Spinal cord (tissue), 10 donors: ENCODE data around the gene TNIK. TPM values are rescaled to one million over a fixed set of nuclear protein-coding genes. Genes with fewer than 3 reads are reported as not detected.
A peak's percentile ranks its signal among the peaks of the same experiment; 100 is the strongest.

Experiments used
- DNase-seq, 6 donors: peaks; one replicate each; pipeline versions ENCODE4 v3.0.0 to v3.0.0-alpha.2; 2013 to 2015; ENCODE audit warnings: low spot score in 6 of 6, low read depth in 4 of 6
- H3K27ac ChIP-seq: one replicate; pipeline ENCODE4 v1.5.1; 2013; ENCODE audit warnings: low read depth, low read length, control low read depth
- H3K27me3 ChIP-seq: one replicate; pipeline ENCODE4 v1.6.1; 2013; ENCODE audit warnings: low read length; ENCODE audit not compliant: control insufficient read depth, insufficient read depth
- H3K36me3 ChIP-seq: one replicate; pipeline ENCODE4 v1.6.1; 2013; ENCODE audit warnings: low read length; ENCODE audit not compliant: control insufficient read depth, insufficient read depth
- H3K4me1 ChIP-seq: one replicate; pipeline ENCODE4 v1.6.1; 2013; ENCODE audit warnings: low read length; ENCODE audit not compliant: control insufficient read depth, insufficient read depth
- H3K4me3 ChIP-seq: one replicate; pipeline ENCODE4 v1.5.1; 2013; ENCODE audit warnings: low read depth, low read length, control low read depth
- H3K9me3 ChIP-seq: one replicate; pipeline ENCODE4 v1.6.1; 2013; ENCODE audit warnings: low read length; ENCODE audit not compliant: control insufficient read depth, insufficient read depth
- WGBS: methylation state at CpG from one replicate; pipeline ENCODE4 v1.1.5; 2013; ENCODE audit warnings: missing lambda C conversion rate; ENCODE audit not compliant: insufficient coverage; 5-methylcytosine and 5-hydroxymethylcytosine counted together
- polyA plus RNA-seq, 2 donors: library from polyadenylated mRNA; unstranded; fragments of 120-200 nt; gene quantifications; one replicate each; pipeline ENCODE4 v1.2.1, GENCODE V29; 2013; ENCODE audit not compliant: insufficient read length in 2 of 2
- total RNA-seq, 2 donors: library from RNA; depleted of rRNA in 1 of 2; stranded (reverse); fragments of 120-200 nt in 1 of 2; fragments of >200 nt in 1 of 2; gene quantifications; one replicate each; pipeline versions ENCODE4 v1.2.3 to v1.2.4, GENCODE V29; 2013 to 2014
- donor health status: healthy.

TNIK gene
- total and polyA plus RNA-seq, 4 donors = 38.3 to 105 (median 88.5) TPM

GRCh38 chr3:171416666-171417065, 43.5 kb downstream of the TNIK start:
- Histone ChIP-seq H3K27ac (no peak overlapping the region), H3K4me3 (no peak overlapping the region), H3K27me3 (no peaks in the 10 kb centered on the region), H3K9me3 (no peaks in the 10 kb centered on the region), H3K36me3 (no peaks in the 10 kb centered on the region), H3K4me1 (peaks cover 2% of the 10 kb centered on the region)
- no peak for DNase-seq
- no CpG with 5 or more reads among the region's 2 CpGs for WGBS

DNA sequence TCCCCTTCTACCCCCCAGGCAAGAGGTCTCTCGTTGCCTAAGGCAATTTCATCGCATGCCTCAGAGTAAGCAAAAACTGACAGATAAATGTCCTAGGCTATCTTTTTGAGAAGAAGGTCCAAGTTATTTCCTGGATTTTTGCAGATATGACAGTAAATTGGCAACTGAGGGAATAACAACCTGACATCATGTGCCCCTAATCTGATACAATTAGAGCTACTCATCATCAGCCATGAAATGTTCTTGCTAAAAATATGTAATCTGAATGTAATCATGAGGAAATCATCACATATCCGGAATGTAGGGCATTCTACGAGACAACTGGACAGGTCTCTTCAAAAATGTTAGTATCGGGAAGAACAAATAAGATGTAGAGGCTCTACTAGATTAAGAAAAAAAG, 44.1 kb downstream of the TNIK start:
- Histone ChIP-seq H3K27me3 (no peaks in the 10 kb centered on the region), H3K9me3 (no peaks in the 10 kb centered on the region), H3K36me3 (no peaks in the 10 kb centered on the region), H3K27ac (no peak overlapping the region), H3K4me1 (no peaks in the 10 kb centered on the region), H3K4me3 (no peak overlapping the region)
- DNase-seq = no peak
- WGBS = 94% methylated on average over 4 of the region's 5 CpGs

DNA sequence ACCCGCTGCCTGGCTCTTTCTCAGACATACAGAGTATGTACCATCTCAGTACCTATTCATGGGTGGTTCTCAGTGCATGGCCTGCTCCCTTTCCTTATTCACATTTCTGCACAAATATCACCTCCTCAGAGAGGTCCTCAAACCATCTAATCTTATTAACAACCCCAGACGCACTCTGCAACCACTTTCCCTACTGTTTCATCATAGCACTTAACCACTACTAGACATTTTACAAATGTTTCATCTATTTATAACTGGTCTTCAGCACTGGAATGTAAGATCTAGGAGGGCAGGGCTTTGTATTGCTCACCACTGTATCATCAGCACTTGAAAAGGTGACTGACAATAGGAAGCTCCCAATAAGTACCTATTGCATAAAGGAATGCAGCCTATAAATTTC, 45.1 kb downstream of the TNIK start:
- Histone ChIP-seq H3K27me3 (no peaks in the 10 kb centered on the region), H3K4me3 (no peak overlapping the region), H3K27ac (no peak overlapping the region), H3K36me3 (no peaks in the 10 kb centered on the region), H3K9me3 (no peaks in the 10 kb centered on the region), H3K4me1 (no peaks in the 10 kb centered on the region)
- WGBS = 100% methylated on average over 1 of the region's 2 CpGs
- DNase-seq = no peak

DNA sequence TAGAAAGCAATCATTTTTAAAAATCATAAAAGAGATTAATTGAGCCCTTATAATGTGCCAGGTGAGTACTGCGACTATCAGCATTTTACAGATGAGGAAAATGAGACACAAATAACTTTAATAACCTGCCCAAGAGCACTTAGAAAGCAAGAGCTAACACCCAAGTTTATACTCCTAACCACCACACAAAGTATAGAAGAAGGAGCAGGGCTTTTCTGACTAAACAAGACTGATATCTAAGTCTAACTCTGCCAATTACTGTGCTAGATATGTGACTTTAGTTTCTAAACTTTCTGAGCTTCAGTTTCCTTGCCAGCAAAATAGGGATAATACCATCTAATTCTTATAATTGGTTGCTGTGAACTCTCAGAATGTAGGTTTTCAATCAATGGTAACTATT, 47.7 kb downstream of the TNIK start:
- no peak overlapping the region for H3K4me3 ChIP-seq
- DNase-seq = no peak
- no peak overlapping the region for H3K27ac ChIP-seq
- no CpG with 5 or more reads among the region's 1 CpG for WGBS
- H3K27me3 ChIP-seq = no peaks in the 10 kb centered on the region
- H3K4me1 ChIP-seq = no peaks in the 10 kb centered on the region
- H3K36me3 ChIP-seq = no peaks in the 10 kb centered on the region
- H3K9me3 ChIP-seq = no peaks in the 10 kb centered on the region

- no peak for DNase-seq
- no peaks in the 10 kb centered on the region for H3K9me3 ChIP-seq
- no peaks in the 10 kb centered on the region for H3K27me3 ChIP-seq
- WGBS = no CpG with 5 or more reads among the region's 2 CpGs
- no peak overlapping the region for H3K4me3 ChIP-seq
- H3K36me3 ChIP-seq = no peaks in the 10 kb centered on the region
- no peak overlapping the region for H3K27ac ChIP-seq
- H3K4me1 ChIP-seq = no peaks in the 10 kb centered on the region
Measured at GRCh38 chr3:171412054-171412453, 48.2 kb downstream of the TNIK start.

DNA sequence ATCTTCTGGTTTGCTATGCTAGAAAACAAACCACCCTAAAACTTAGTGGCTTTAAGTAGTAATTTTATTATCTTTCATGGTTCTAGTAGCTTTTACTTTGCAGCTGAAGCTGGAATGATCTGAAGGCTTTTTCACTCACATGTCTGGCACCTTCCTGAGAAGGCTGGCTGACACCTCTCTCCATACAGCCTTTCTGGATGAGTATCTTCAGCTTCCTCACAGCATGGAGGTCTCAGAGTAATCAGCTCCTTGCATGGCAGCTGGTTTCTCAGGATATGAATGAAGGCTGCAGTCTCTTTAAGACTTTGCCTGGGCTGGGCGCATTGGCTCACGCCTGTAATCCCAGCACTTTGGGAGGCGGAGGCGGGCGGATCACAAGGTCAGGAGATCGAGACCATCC, 50.0 kb downstream of the TNIK start:
- no peaks in the 10 kb centered on the region for H3K27me3 ChIP-seq
- no peaks in the 10 kb centered on the region for H3K9me3 ChIP-seq
- H3K4me1 ChIP-seq = peaks cover 7% of the 10 kb centered on the region
- H3K27ac ChIP-seq = no peak overlapping the region
- H3K36me3 ChIP-seq = no peaks in the 10 kb centered on the region
- no CpG with 5 or more reads among the region's 6 CpGs for whole genome bisulfite sequencing
- DNase-seq = no peak
- no peak overlapping the region for H3K4me3 ChIP-seq

- H3K4me3 ChIP-seq = no peak overlapping the region
- no peaks in the 10 kb centered on the region for H3K36me3 ChIP-seq
- no peaks in the 10 kb centered on the region for H3K27me3 ChIP-seq
- peaks cover 7% of the 10 kb centered on the region for H3K4me1 ChIP-seq
- peak in 1 of 6 donors; percentile 55 for DNase-seq
- H3K27ac ChIP-seq = no peak overlapping the region
- H3K9me3 ChIP-seq = no peaks in the 10 kb centered on the region
- WGBS = 91% methylated on average over 1 of the region's 3 CpGs
Measured at GRCh38 chr3:171407759-171408158, 52.4 kb downstream of the TNIK start.

DNA sequence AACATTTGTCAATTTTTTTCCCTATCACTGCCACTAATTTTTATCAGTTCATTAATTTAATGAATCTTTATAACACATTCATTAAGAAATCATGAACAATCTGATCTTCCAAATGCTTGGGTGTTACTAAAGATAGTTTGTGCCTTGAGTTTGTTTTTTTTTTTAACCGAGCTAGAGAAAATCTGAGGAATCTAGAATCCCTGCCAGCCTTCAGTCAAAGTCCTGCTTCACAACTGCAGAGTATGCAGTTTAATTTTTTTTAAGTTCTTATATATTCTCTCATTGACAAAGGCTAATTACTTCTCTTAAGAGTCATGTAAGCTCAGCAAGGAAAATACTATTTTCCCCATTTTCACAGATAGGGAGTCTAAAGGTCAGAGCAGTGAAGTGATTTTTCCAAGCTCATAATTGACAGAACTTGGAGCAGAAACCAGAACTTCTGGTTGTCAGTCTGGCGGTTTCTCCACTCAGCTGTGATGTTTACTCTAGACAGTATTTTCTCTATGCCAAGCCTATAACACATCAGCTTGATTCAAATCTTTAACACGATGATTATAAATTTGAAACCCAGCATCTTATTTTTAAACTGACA, 55.7 kb downstream of the TNIK start:
- 71% methylated on average over 1 of the region's 3 CpGs for WGBS
- Histone ChIP-seq H3K4me1 (peaks cover 7% of the 10 kb centered on the region), H3K9me3 (no peaks in the 10 kb centered on the region), H3K27me3 (no peaks in the 10 kb centered on the region), H3K4me3 (no peak overlapping the region), H3K36me3 (no peaks in the 10 kb centered on the region), H3K27ac (no peak overlapping the region)
- peak in 1 of 6 donors; percentile 34 for DNase-seq

- Histone ChIP-seq H3K9me3 (no peaks in the 10 kb centered on the region), H3K4me1 (peaks cover 7% of the 10 kb centered on the region), H3K27me3 (no peaks in the 10 kb centered on the region), H3K27ac (no peak overlapping the region), H3K4me3 (no peak overlapping the region), H3K36me3 (no peaks in the 10 kb centered on the region)
- 14% methylated on average over 1 of the region's 3 CpGs for WGBS
- no peak for DNase-seq
Measured at GRCh38 chr3:171402281-171402680, 57.9 kb downstream of the TNIK start.

DNA sequence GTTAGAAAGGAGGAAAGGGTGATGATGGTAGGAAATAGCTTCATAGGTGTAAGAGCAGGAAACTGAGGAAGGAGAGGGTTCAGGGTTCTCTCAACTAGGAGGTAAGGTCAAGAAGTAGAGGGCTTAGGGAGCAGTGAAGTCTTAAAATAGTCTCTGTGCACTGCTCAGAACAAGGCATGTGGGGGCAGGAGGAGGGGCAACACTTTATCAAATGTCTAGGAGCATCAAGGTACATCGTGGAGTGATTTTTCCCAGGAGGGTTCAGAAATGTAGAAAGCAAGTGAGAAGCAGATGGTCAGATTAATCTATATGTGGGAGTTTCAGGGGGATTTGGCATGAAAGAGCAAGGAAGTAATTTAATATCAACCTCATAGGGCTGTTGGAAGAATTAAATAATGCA, 58.8 kb downstream of the TNIK start:
- no peaks in the 10 kb centered on the region for H3K9me3 ChIP-seq
- H3K4me3 ChIP-seq = no peak overlapping the region
- DNase-seq = no peak
- no peaks in the 10 kb centered on the region for H3K36me3 ChIP-seq
- no peak overlapping the region for H3K27ac ChIP-seq
- H3K4me1 ChIP-seq = peaks cover 2% of the 10 kb centered on the region
- 43% methylated on average over 1 of the region's 1 CpG for WGBS
- no peaks in the 10 kb centered on the region for H3K27me3 ChIP-seq
